ENCODE results near the gene ASRGL1.

- TF ChIP-seq POLR2A (IDR thresholded peaks at IDR 0.05): no peak
- TF ChIP-seq, protein P1, sequence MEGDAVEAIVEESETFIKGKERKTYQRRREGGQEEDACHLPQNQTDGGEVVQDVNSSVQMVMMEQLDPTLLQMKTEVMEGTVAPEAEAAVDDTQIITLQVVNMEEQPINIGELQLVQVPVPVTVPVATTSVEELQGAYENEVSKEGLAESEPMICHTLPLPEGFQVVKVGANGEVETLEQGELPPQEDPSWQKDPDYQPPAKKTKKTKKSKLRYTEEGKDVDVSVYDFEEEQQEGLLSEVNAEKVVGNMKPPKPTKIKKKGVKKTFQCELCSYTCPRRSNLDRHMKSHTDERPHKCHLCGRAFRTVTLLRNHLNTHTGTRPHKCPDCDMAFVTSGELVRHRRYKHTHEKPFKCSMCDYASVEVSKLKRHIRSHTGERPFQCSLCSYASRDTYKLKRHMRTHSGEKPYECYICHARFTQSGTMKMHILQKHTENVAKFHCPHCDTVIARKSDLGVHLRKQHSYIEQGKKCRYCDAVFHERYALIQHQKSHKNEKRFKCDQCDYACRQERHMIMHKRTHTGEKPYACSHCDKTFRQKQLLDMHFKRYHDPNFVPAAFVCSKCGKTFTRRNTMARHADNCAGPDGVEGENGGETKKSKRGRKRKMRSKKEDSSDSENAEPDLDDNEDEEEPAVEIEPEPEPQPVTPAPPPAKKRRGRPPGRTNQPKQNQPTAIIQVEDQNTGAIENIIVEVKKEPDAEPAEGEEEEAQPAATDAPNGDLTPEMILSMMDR (IDR thresholded peaks at IDR 0.05): no peak
Measured at GRCh38 chr11:62360685-62361084, 23.4 kb downstream of the ASRGL1 start.
